Neural progenitor cell (in vitro differentiated cells): ENCODE measurements around the gene EGFR. TPM values are rescaled to one million over a fixed set of nuclear protein-coding genes. Genes with fewer than 3 reads are reported as not detected.

Experiments used
- DNase-seq: peaks from one replicate; pipeline ENCODE4 v3.0.0-alpha.2; 2016; ENCODE audit warnings: low spot score
- H2AFZ ChIP-seq: fragments of 200-600 bp; sonication (generic); replicated peaks from 2 replicates; pipeline ENCODE4 v1.6.1; 2016; ENCODE audit warnings: antibody characterized with exemption
- H3F3A ChIP-seq: fragments of 200-600 bp; sonication (generic); 2 replicates; pipeline ENCODE4 v1.6.1; 2016; ENCODE audit warnings: antibody characterized with exemption, low read depth
- H3K27ac ChIP-seq: fragments of 200-600 bp; sonication (generic); 2 replicates; pipeline ENCODE4 v1.5.1; 2016; ENCODE audit warnings: mild to moderate bottlenecking
- H3K27me3 ChIP-seq: fragments of 200-600 bp; sonication (generic); 2 replicates; pipeline ENCODE4 v1.6.1; 2016; ENCODE audit warnings: mild to moderate bottlenecking, moderate library complexity
- H3K36me3 ChIP-seq: fragments of 200-600 bp; sonication (generic); 2 replicates; pipeline ENCODE4 v1.5.1; 2016
- H3K4me1 ChIP-seq: fragments of 200-600 bp; sonication (generic); 2 replicates; pipeline ENCODE4 v1.6.1; 2016; ENCODE audit warnings: mixed run types
- H3K4me2 ChIP-seq: fragments of 200-600 bp; sonication (generic); 2 replicates; pipeline ENCODE4 v1.6.1; 2016
- H3K4me3 ChIP-seq: fragments of 200-600 bp; sonication (generic); 2 replicates; pipeline ENCODE4 v1.5.1; 2016
- H3K79me2 ChIP-seq: fragments of 200-600 bp; sonication (generic); 2 replicates; pipeline ENCODE4 v1.6.1; 2016; ENCODE audit warnings: low read depth
- H3K9ac ChIP-seq: fragments of 200-600 bp; sonication (generic); 2 replicates; pipeline ENCODE4 v1.6.1; 2016
- H3K9me3 ChIP-seq: fragments of 200-600 bp; sonication (generic); 2 replicates; pipeline ENCODE4 v1.5.1; 2016; ENCODE audit warnings: low read depth
- H4K20me1 ChIP-seq: fragments of 200-600 bp; sonication (generic); 2 replicates; pipeline ENCODE4 v1.6.1; 2016; ENCODE audit warnings: low read depth
- H3K27ac Mint-ChIP-seq: 3 replicates; pipeline ENCODE4 v1.8.0; 2021; ENCODE audit warnings: mixed read lengths
- H3K27me3 Mint-ChIP-seq: 2 replicates; pipeline ENCODE4 v1.8.0; 2022; ENCODE audit warnings: low read depth, mild to moderate bottlenecking, inconsistent platforms, moderate library complexity, mixed read lengths; ENCODE audit not compliant: insufficient read depth
- H3K36me3 Mint-ChIP-seq: 3 replicates; pipeline ENCODE4 v1.8.0; 2021; ENCODE audit warnings: mixed read lengths
- H3K4me1 Mint-ChIP-seq: 3 replicates; pipeline ENCODE4 v1.8.0; 2021; ENCODE audit warnings: mixed read lengths
- H3K4me3 Mint-ChIP-seq: 3 replicates; pipeline ENCODE4 v1.8.0; 2021; ENCODE audit warnings: mild to moderate bottlenecking, moderate library complexity, mixed read lengths
- H3K9me3 Mint-ChIP-seq: 3 replicates; pipeline ENCODE4 v1.8.0; 2020; ENCODE audit warnings: mixed read lengths
- CTCF ChIP-seq: fragments of 200-600 bp; sonication (generic); IDR thresholded peaks from 2 replicates; pipeline ENCODE4 v1.5.1; 2017; ENCODE audit warnings: antibody characterized with exemption, mild to moderate bottlenecking
- EZH2 ChIP-seq: fragments of 200-600 bp; sonication (generic); IDR thresholded peaks from 2 replicates; pipeline ENCODE4 v1.6.1; 2017; ENCODE audit warnings: antibody characterized with exemption, mild to moderate bottlenecking, moderate library complexity
- EZH2phosphoT487 ChIP-seq: fragments of 200-600 bp; sonication (generic); IDR thresholded peaks from 2 replicates; pipeline ENCODE4 v1.6.1; 2017; ENCODE audit warnings: antibody characterized with exemption
- total RNA-seq: library from RNA; depleted of rRNA; stranded (reverse); fragments of >200 nt; gene quantifications from 2 replicates; pipeline ENCODE4 v1.2.3, GENCODE V29; 2015; ENCODE audit warnings: low replicate concordance

Gene EGFR
- total RNA-seq, 1 donor from 2014 or later: 4.6 TPM

DNA sequence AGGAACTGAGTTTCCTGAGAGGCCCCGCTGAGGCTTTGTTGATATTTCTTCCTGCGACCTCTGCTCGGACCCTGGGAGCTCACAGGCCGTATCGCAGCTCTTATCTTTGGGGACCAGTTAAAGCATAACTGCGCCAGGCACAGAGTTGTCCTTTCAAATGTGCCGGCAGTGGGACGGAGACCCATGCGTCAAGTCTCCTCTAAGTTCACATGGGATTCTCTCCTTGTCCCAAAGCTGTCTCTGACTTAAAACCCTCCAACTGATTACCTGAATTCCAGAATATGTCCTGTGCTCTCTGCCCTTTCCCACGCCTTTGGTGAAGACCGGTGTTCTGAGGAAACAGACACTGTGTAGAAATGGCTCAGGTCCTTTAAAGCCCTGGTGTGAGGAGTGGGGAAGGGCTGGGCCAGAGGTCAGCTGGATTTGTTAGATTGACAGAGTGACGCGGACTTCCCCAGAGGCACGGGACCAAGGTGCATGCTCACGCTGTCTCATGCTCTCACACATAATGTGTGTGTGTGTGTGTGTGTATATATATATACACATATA lies 169.8 kb downstream of the EGFR start:
- no peak overlapping the region for H3K9ac ChIP-seq
- no peak overlapping the region for H3K4me3 ChIP-seq
- H3K27ac ChIP-seq: no peak overlapping the region
- no peak overlapping the region for H2AFZ ChIP-seq
- peaks cover 3% of the 10 kb centered on the region for H3K27me3 Mint-ChIP-seq
- peaks cover 52% of the 10 kb centered on the region for H3K4me1 Mint-ChIP-seq
- H3F3A ChIP-seq: no peaks in the 10 kb centered on the region
- H3K79me2 ChIP-seq: no peaks in the 10 kb centered on the region
- H3K4me1 ChIP-seq: peaks cover 10% of the 10 kb centered on the region
- peaks cover 4% of the 10 kb centered on the region for H3K36me3 Mint-ChIP-seq
- DNase-seq: no peak
- no peak overlapping the region for H3K27ac Mint-ChIP-seq
- H3K36me3 ChIP-seq: no peaks in the 10 kb centered on the region
- H4K20me1 ChIP-seq: no peaks in the 10 kb centered on the region
- H3K9me3 ChIP-seq: no peaks in the 10 kb centered on the region
- no peaks in the 10 kb centered on the region for H3K27me3 ChIP-seq
- peaks cover 3% of the 10 kb centered on the region for H3K9me3 Mint-ChIP-seq
- no peak overlapping the region for H3K4me2 ChIP-seq
- TF ChIP-seq EZH2phosphoT487 (no peak), CTCF (no peak), EZH2 (no peak)
- H3K4me3 Mint-ChIP-seq: no peak overlapping the region

- H3K27ac ChIP-seq: no peak overlapping the region
- H3K27ac Mint-ChIP-seq: peak overlapping the region; percentile 87
- TF ChIP-seq CTCF: no peak
- no peak for TF ChIP-seq EZH2phosphoT487
- no peak for TF ChIP-seq EZH2
- no peaks in the 10 kb centered on the region for H3K9me3 ChIP-seq
- H3K27me3 Mint-ChIP-seq: peaks cover 3% of the 10 kb centered on the region
- DNase-seq: no peak
- H3K27me3 ChIP-seq: no peaks in the 10 kb centered on the region
- peaks cover 51% of the 10 kb centered on the region for H3K4me1 Mint-ChIP-seq
- H2AFZ ChIP-seq: no peak overlapping the region
- H3K79me2 ChIP-seq: no peaks in the 10 kb centered on the region
- H3K9me3 Mint-ChIP-seq: peaks cover 3% of the 10 kb centered on the region
- H3K36me3 Mint-ChIP-seq: peaks cover 4% of the 10 kb centered on the region
- H3K4me1 ChIP-seq: peaks cover 10% of the 10 kb centered on the region
- no peaks in the 10 kb centered on the region for H4K20me1 ChIP-seq
- H3K4me3 ChIP-seq: no peak overlapping the region
- no peaks in the 10 kb centered on the region for H3F3A ChIP-seq
- no peak overlapping the region for H3K9ac ChIP-seq
- H3K36me3 ChIP-seq: no peaks in the 10 kb centered on the region
- no peak overlapping the region for H3K4me3 Mint-ChIP-seq
- H3K4me2 ChIP-seq: no peak overlapping the region
These were observed 170.4 kb downstream of the EGFR start for GRCh38 chr7:55189146-55189766.

GRCh38 chr7:55189878-55190436 lies 171.1 kb downstream of the EGFR start:
- peaks cover 53% of the 10 kb centered on the region for H3K4me1 Mint-ChIP-seq

More at GRCh38 chr7:55189878-55190436, 171.1 kb downstream of the EGFR start:
- no peaks in the 10 kb centered on the region for H3K9me3 ChIP-seq
- peaks cover 10% of the 10 kb centered on the region for H3K4me1 ChIP-seq
- no peak overlapping the region for H2AFZ ChIP-seq
- no peaks in the 10 kb centered on the region for H3K27me3 ChIP-seq
- no peaks in the 10 kb centered on the region for H3K36me3 ChIP-seq
- TF ChIP-seq CTCF (no peak), EZH2phosphoT487 (no peak), EZH2 (no peak)
- Mint-ChIP-seq H3K27me3 (peaks cover 3% of the 10 kb centered on the region), H3K4me3 (no peak overlapping the region), H3K27ac (peak overlapping the region; percentile 87), H3K9me3 (peaks cover 3% of the 10 kb centered on the region), H3K36me3 (peaks cover 6% of the 10 kb centered on the region)
- DNase-seq: no peak
- no peaks in the 10 kb centered on the region for H4K20me1 ChIP-seq
- H3K4me3 ChIP-seq: no peak overlapping the region
- no peak overlapping the region for H3K27ac ChIP-seq
- H3K4me2 ChIP-seq: no peak overlapping the region
- no peaks in the 10 kb centered on the region for H3F3A ChIP-seq
- no peak overlapping the region for H3K9ac ChIP-seq
- H3K79me2 ChIP-seq: no peaks in the 10 kb centered on the region
